Loucy (cell line): ENCODE results near the gene MT1H.

Experiments
- EZH2phosphoT487 ChIP-seq: fragments of 200-600 bp; IDR thresholded peaks from 2 replicates; pipeline ENCODE4 v1.6.1; 2018; ENCODE audit warnings: antibody characterized with exemption, mild to moderate bottlenecking, moderate library complexity, borderline replicate concordance
- TF ChIP-seq, protein P1 (sequence below): fragments of 200-600 bp; sonication (generic); conservative IDR thresholded peaks from 2 replicates; pipeline ENCODE4 v1.5.1; 2014; ENCODE audit warnings: mild to moderate bottlenecking, antibody characterized with exemption, low read length

DNA sequence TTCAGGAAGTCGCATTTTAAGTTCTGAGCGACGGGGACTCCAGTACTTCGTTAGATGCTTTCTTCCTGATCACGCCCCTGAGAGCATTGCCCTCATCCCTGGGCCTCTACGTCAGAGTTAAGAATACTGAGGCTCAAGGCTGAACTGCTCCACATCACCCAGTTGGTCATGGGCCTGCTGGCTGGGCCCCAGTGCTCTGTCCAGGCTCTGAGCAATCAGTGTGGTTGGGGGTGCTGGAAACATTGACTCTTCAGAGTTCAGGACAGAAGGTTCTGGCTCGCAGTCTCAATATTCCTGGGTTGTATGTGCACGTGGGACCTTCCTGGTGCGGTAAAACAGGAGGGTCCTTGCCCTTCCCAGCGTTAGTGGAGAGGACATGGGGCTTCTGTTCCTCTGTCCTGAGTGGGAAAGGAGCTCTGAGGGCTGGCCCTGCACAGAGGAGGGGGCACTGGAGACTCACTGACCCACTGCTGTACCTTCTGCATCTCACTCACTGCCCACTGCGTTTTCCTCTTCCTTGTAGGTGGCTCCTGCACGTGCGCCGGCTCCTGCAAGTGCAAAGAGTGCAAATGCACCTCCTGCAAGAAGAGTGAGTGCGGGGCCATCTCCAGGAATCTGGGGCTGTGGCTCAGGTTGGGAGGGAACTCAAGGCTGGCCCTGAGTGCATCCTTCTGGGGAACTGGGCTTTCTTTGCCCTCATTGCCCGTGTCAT is 43.5 kb upstream of the MT1H start:
- TF ChIP-seq, protein P1, sequence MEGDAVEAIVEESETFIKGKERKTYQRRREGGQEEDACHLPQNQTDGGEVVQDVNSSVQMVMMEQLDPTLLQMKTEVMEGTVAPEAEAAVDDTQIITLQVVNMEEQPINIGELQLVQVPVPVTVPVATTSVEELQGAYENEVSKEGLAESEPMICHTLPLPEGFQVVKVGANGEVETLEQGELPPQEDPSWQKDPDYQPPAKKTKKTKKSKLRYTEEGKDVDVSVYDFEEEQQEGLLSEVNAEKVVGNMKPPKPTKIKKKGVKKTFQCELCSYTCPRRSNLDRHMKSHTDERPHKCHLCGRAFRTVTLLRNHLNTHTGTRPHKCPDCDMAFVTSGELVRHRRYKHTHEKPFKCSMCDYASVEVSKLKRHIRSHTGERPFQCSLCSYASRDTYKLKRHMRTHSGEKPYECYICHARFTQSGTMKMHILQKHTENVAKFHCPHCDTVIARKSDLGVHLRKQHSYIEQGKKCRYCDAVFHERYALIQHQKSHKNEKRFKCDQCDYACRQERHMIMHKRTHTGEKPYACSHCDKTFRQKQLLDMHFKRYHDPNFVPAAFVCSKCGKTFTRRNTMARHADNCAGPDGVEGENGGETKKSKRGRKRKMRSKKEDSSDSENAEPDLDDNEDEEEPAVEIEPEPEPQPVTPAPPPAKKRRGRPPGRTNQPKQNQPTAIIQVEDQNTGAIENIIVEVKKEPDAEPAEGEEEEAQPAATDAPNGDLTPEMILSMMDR = no peak
- TF ChIP-seq EZH2phosphoT487 = no peak
